ENCODE measurements around the gene CYTH2.

Gene CYTH2

GRCh38 chr19:48520134-48520533 lies 51.0 kb downstream of the CYTH2 start:
- no peak for TF ChIP-seq CTCF (IDR thresholded peaks at IDR 0.05; ENCODE audit: low read depth, low read length)
- DNase-seq (ENCODE audit: extremely low read depth, low read depth): no peak

- no peak for DNase-seq (ENCODE audit: extremely low read depth, low read depth)
- TF ChIP-seq CTCF (IDR thresholded peaks at IDR 0.05; ENCODE audit: low read depth, low read length): no peak
These were observed 55.1 kb downstream of the CYTH2 start for GRCh38 chr19:48524221-48524620.

- no peak for DNase-seq (ENCODE audit: extremely low read depth, low read depth)
- TF ChIP-seq CTCF (IDR thresholded peaks at IDR 0.05; ENCODE audit: low read depth, low read length): no peak
These were observed 55.6 kb downstream of the CYTH2 start for GRCh38 chr19:48524732-48525131.

- TF ChIP-seq CTCF (IDR thresholded peaks at IDR 0.05; ENCODE audit: low read depth, low read length): no peak
- no peak for DNase-seq (ENCODE audit: extremely low read depth, low read depth)
These were observed 60.0 kb downstream of the CYTH2 start for GRCh38 chr19:48529156-48529555.

GRCh38 chr19:48530066-48530720 lies 61.0 kb downstream of the CYTH2 start:
- no peak for DNase-seq (ENCODE audit: extremely low read depth, low read depth)
- no peak for TF ChIP-seq CTCF (IDR thresholded peaks at IDR 0.05; ENCODE audit: low read depth, low read length)

GRCh38 chr19:48530770-48531169 lies 61.6 kb downstream of the CYTH2 start:
- DNase-seq (ENCODE audit: extremely low read depth, low read depth): no peak
- no peak for TF ChIP-seq CTCF (IDR thresholded peaks at IDR 0.05; ENCODE audit: low read depth, low read length)
